HG03135 (cell line): ENCODE results near the gene ALG8.

Experiments
- ATAC-seq: cut with Tn5 transposase; IDR thresholded peaks from one replicate; pipeline ENCODE4 v1.9.1; 2021; ENCODE audit warnings: mild to moderate bottlenecking, moderate library complexity; ENCODE audit not compliant: unreplicated experiment

The ALG8 gene

GRCh38 chr11:78161346-78161745 lies 21.9 kb upstream of the ALG8 start:
- ATAC-seq = no peak

GRCh38 chr11:78160557-78160956 lies 21.1 kb upstream of the ALG8 start:
- no peak for ATAC-seq

- no peak for ATAC-seq
Measured at GRCh38 chr11:78158987-78159652, 19.7 kb upstream of the ALG8 start.

GRCh38 chr11:78156127-78156844 lies 16.9 kb upstream of the ALG8 start:
- no peak for ATAC-seq

GRCh38 chr11:78151804-78152203 lies 12.4 kb upstream of the ALG8 start:
- ATAC-seq = no peak

- no peak for ATAC-seq
Measured at GRCh38 chr11:78150754-78151153, 11.3 kb upstream of the ALG8 start.

GRCh38 chr11:78150346-78150745 lies 10.9 kb upstream of the ALG8 start:
- ATAC-seq = no peak

GRCh38 chr11:78149646-78150045 lies 10.2 kb upstream of the ALG8 start:
- ATAC-seq = no peak

- ATAC-seq = no peak
Measured at GRCh38 chr11:78147807-78148206, 8.4 kb upstream of the ALG8 start.

GRCh38 chr11:78145511-78146025 lies 6.1 kb upstream of the ALG8 start:
- no peak for ATAC-seq

- ATAC-seq = no peak
Measured at GRCh38 chr11:78140392-78141077, 1.1 kb upstream of the ALG8 start.

- ATAC-seq = peak; percentile 22
Measured at GRCh38 chr11:78138694-78139421, 568 bp downstream of the ALG8 start.

GRCh38 chr11:78138291-78138690 lies 1.1 kb downstream of the ALG8 start:
- no peak for ATAC-seq

- ATAC-seq = no peak
Measured at GRCh38 chr11:78132475-78132874, 7.0 kb downstream of the ALG8 start.

- ATAC-seq = no peak
Measured at GRCh38 chr11:78131956-78132355, 7.5 kb downstream of the ALG8 start.

- no peak for ATAC-seq
Measured at GRCh38 chr11:78127403-78127802, 12.0 kb downstream of the ALG8 start.

- ATAC-seq = no peak
Measured at GRCh38 chr11:78112582-78113275, 26.7 kb downstream of the ALG8 start.

GRCh38 chr11:78111298-78111697 lies 28.1 kb downstream of the ALG8 start:
- no peak for ATAC-seq

- ATAC-seq = no peak
Measured at GRCh38 chr11:78110830-78111229, 28.6 kb downstream of the ALG8 start.

- no peak for ATAC-seq
Measured at GRCh38 chr11:78110351-78110750, 29.1 kb downstream of the ALG8 start.
